GM19395 (cell line): ENCODE results near the gene GPR143.

ENCODE experiments used
- ATAC-seq: cut with Tn5 transposase; IDR thresholded peaks from one replicate; pipeline ENCODE4 v1.9.1; 2021; ENCODE audit warnings: mild to moderate bottlenecking, moderate library complexity; ENCODE audit not compliant: unreplicated experiment

Gene GPR143

GRCh38 chrX:9676738-9677097 is 88.9 kb downstream of the GPR143 start:
- ATAC-seq, result no peak

- no peak for ATAC-seq
Observed at GRCh38 chrX:9676306-9676705, 89.3 kb downstream of the GPR143 start.
